Gastrocnemius medialis (tissue), 4 donors: ENCODE data around the gene PKNOX1. TPM values are rescaled to one million over a fixed set of nuclear protein-coding genes. Genes with fewer than 3 reads are reported as not detected.
"Not testable (repeated sequence)": the region's sequence is repeated elsewhere in the genome, so short reads cannot be mapped to it uniquely, and the experiment has no call there.

Experiments used
- ATAC-seq, 2 donors: fragments of 150-250 bp; one replicate each; pipeline ENCODE4 v1.9.1; 2016
- DNase-seq, 2 donors: peaks; one replicate each; pipeline ENCODE4 v3.0.0-alpha.2; 2019
- H3K27ac ChIP-seq, 4 donors: fragments of 200-600 bp; sonication (generic); 1 replicate in 1 of 4; 2 replicates in 3 of 4; pipeline ENCODE4 v1.5.1; 2016 to 2018; ENCODE audit warnings: mild to moderate bottlenecking in 2 of 4, moderate library complexity in 1 of 4
- H3K27me3 ChIP-seq, 3 donors: fragments of 200-600 bp; sonication (generic) in 2 of 3; 1 replicate in 1 of 3; 2 replicates in 2 of 3; pipeline versions ENCODE4 v1.5.1 to v1.6.0; 2016 to 2019; ENCODE audit warnings: mild to moderate bottlenecking in 1 of 3, moderate library complexity in 1 of 3
- H3K36me3 ChIP-seq, 2 donors: fragments of 200-600 bp; sonication (generic) in 1 of 2; one replicate each; pipeline ENCODE4 v1.5.1; 2017 to 2018
- H3K4me1 ChIP-seq, 2 donors: fragments of 200-600 bp; sonication (generic) in 1 of 2; one replicate each; pipeline ENCODE4 v1.5.1; 2016 to 2017; ENCODE audit warnings: mild to moderate bottlenecking in 2 of 2
- H3K4me3 ChIP-seq, 4 donors: fragments of 200-600 bp; sonication (generic) in 3 of 4; 1 replicate in 1 of 4; 2 replicates in 3 of 4; pipeline ENCODE4 v1.5.1; 2016 to 2019; ENCODE audit warnings: mild to moderate bottlenecking in 2 of 4
- H3K9me3 ChIP-seq, 3 donors: fragments of 200-600 bp; sonication (generic) in 2 of 3; 1 replicate in 1 of 3; 2 replicates in 2 of 3; pipeline ENCODE4 v1.5.1; 2016 to 2019
- CTCF ChIP-seq, 5 experiments: fragments of 450-650 bp in 3 of 5; fragments of 200-600 bp in 2 of 5; sonication (generic) in 2 of 5; IDR thresholded peaks in 4 of 5; conservative IDR thresholded peaks in 1 of 5; 1 replicate in 4 of 5; 2 replicates in 1 of 5; pipeline ENCODE4 v1.5.1; 2016 to 2019; ENCODE audit warnings: antibody characterized with exemption in 5 of 5, mild to moderate bottlenecking in 3 of 5, moderate library complexity in 3 of 5
- POLR2A ChIP-seq, 2 donors: fragments of 450-650 bp; IDR thresholded peaks; one replicate each; pipeline ENCODE4 v1.6.1; 2017; ENCODE audit warnings: antibody characterized with exemption in 2 of 2, mild to moderate bottlenecking in 2 of 2, moderate library complexity in 2 of 2
- in situ Hi-C, 4 donors: fragments of 200-750 bp; cut with MboI; loops; one replicate each; pipeline versions ENCODE4 v1.15.0 to v1.8.0; 2017; ENCODE audit warnings: low sequenced_read_pairs in 4 of 4
- intact Hi-C: fragments of 100-400 bp; cut with DNase I; formaldehyde crosslinking; loops from one replicate; pipeline ENCODE4 v1.15.1; 2023; ENCODE audit warnings: low total_unique reads
- total RNA-seq, 4 donors: library from RNA; depleted of rRNA; stranded (reverse); fragments of >200 nt; gene quantifications; one replicate each; pipeline versions ENCODE4 v1.1.0 to v1.2.3, GENCODE V29; 2016

PKNOX1 gene
- total RNA-seq, 4 donors from 2014 or later, result 5.3 to 18.0 (median 7.6) TPM

- Histone ChIP-seq H3K4me1 (peaks cover 6 to 11% of the 10 kb centered on the region in 2 donors), H3K4me3 (no peak overlapping the region), H3K27ac (no peak overlapping the region), H3K36me3 (no peaks in the 10 kb centered on the region), H3K27me3 (no peaks in the 10 kb centered on the region), H3K9me3 (no peaks in the 10 kb centered on the region)
- in situ Hi-C loops (no loop called here), intact Hi-C loops (no loop called here)
- ATAC-seq, result peak; percentile 53 to 72
- peak in 1 of 2 donors; percentile 23 for DNase-seq
- no peak for TF ChIP-seq CTCF (IDR thresholded peaks at IDR 0.05 in 4 of 5, conservative IDR thresholded peaks at IDR 0.05 in 1 of 5)
- TF ChIP-seq POLR2A (IDR thresholded peaks at IDR 0.05), result no peak
Observed at GRCh38 chr21:42991992-42992740, 17.8 kb downstream of the PKNOX1 start.

- in situ Hi-C loops, result no loop called here
- Histone ChIP-seq H3K27me3 (no peaks in the 10 kb centered on the region), H3K9me3 (no peaks in the 10 kb centered on the region), H3K4me1 (peaks cover 7 to 11% of the 10 kb centered on the region in 2 donors), H3K27ac (no peak overlapping the region), H3K4me3 (no peak overlapping the region), H3K36me3 (no peaks in the 10 kb centered on the region)
- no peak for ATAC-seq
- intact Hi-C loops, result no loop called here
- DNase-seq, result no peak
- TF ChIP-seq CTCF (IDR thresholded peaks at IDR 0.05 in 4 of 5, conservative IDR thresholded peaks at IDR 0.05 in 1 of 5) (no peak), POLR2A (IDR thresholded peaks at IDR 0.05) (no peak)
Observed at GRCh38 chr21:42993051-42993712, 18.8 kb downstream of the PKNOX1 start.

DNA sequence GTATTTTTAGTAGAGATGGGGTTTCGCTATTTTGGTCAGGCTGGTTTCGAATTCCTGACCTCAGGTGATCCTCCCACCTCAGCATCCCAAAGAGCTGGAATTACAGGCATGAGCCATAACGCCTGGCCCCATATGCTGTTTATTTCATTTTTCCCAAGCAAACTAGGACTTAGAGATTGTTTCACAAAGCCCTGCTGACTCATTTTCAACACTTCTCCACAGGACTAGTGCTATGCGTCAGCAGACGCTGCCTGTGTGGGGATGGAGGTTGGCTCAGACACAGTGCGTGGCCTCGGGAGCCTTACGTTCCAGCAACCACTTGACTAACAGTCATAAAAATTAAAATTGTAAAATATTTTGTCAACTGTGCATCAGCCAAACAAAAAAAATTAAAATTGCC lies 22.7 kb downstream of the PKNOX1 start:
- Histone ChIP-seq H3K27ac (no peak overlapping the region), H3K9me3 (no peaks in the 10 kb centered on the region), H3K27me3 (no peaks in the 10 kb centered on the region), H3K36me3 (no peaks in the 10 kb centered on the region), H3K4me3 (no peak overlapping the region), H3K4me1 (peaks cover 7 to 19% of the 10 kb centered on the region in 2 donors)
- intact Hi-C loops (no loop called here), in situ Hi-C loops (no loop called here)
- DNase-seq (no peak), ATAC-seq (peak; percentile 46 to 57)
- TF ChIP-seq POLR2A (IDR thresholded peaks at IDR 0.05) (no peak), CTCF (IDR thresholded peaks at IDR 0.05 in 4 of 5, conservative IDR thresholded peaks at IDR 0.05 in 1 of 5) (no peak)

DNA sequence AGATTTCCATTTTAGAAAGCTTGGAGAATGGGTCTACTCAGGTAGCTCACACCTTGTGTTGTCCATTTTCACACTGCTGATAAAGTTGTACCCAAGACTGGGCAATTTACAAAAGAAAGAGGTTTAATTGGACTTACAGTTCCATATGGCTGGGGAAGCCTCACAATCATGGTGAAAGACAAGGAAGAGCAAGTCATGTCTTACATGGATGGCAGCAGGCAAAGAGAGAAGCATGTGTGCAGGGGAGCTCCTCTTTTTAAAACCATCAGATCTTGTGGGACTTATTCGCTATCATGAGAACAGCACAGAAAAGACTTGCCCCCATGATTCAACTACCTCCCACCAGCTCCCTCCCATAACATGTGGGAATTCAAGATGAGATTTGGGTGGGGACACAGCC lies 23.6 kb downstream of the PKNOX1 start:
- intact Hi-C loops, H3K27ac ChIP-seq, H3K27me3 ChIP-seq, H3K36me3 ChIP-seq, H3K4me3 ChIP-seq, in situ Hi-C loops, DNase-seq, ATAC-seq, H3K9me3 ChIP-seq: not testable (repeated sequence)
- H3K4me1 ChIP-seq, result peaks cover 7 to 11% of the 10 kb centered on the region in 2 donors

DNA sequence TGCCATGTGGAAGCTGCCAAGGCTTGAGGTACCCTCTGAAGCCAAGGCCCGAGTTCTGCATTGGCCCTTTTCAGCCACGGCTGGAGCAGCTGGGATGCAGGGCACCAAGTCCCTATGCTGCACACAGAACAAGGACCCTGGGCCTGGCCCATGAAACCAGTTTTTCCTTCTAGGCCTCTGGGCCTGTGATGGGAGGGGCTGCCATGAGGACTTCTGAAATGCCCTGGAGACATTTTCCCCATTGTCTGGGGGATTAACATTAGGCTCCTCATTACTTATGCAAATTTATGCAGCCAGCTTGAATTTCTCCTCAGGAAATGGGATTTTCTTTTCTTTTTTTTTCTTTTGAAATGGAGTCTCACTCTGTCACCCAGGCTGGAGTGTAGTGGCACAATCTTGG lies 24.8 kb downstream of the PKNOX1 start:
- in situ Hi-C loops, H3K9me3 ChIP-seq, H3K27me3 ChIP-seq, DNase-seq, H3K4me3 ChIP-seq, ATAC-seq, intact Hi-C loops, H3K36me3 ChIP-seq, H3K27ac ChIP-seq: not testable (repeated sequence)
- peaks cover 7 to 11% of the 10 kb centered on the region in 2 donors for H3K4me1 ChIP-seq

DNA sequence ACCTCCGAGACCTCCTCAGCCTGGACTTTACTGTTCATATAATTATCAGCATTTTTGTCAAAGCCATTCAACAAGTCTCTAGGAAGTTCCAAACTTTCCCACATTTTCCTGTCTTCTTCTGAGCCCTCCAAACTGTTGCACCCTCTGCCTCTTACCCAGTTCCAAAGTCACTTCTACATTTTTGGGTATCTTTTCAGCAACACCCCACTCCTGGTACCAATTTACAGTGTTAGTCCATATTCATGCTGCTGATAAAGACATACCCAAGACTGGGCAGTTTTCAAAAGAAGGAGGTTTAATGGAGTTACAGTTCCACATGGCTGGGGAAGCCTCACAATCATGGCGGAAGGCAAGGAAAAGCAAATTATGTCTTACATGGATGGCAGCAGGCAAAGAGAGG lies 25.7 kb downstream of the PKNOX1 start:
- ATAC-seq, H3K9me3 ChIP-seq, H3K27me3 ChIP-seq, in situ Hi-C loops, H3K27ac ChIP-seq, H3K36me3 ChIP-seq, H3K4me3 ChIP-seq, DNase-seq: not testable (repeated sequence)
- intact Hi-C loops, result loop anchor here (10.0 kb wide), 1 partner anchor 55 kb away; no protein-coding TSS in a partner anchor
- H3K4me1 ChIP-seq, result peaks cover 7 to 11% of the 10 kb centered on the region in 2 donors
